Measurements from ENCODE around the gene NDUFC1. TPM values are rescaled to one million over a fixed set of nuclear protein-coding genes. Genes with fewer than 3 reads are reported as not detected.

The NDUFC1 gene
- total RNA-seq, 1 experiment from 2014 or later = 59.1 TPM

GRCh38 chr4:139282721-139283075 lies 19.6 kb downstream of the NDUFC1 start:
- peaks cover 12% of the 10 kb centered on the region; the same call in 1 of the 2 replicates for H3K27me3 ChIP-seq (ENCODE audit: insufficient read depth, low read length)
- no peak overlapping the region for H3T11ph ChIP-seq (ENCODE audit: low read length)
- no peaks in the 10 kb centered on the region for H4K20me1 ChIP-seq (ENCODE audit: control insufficient read depth, insufficient read depth, insufficient read length)
- no peaks in the 10 kb centered on the region for H3K9me3 ChIP-seq (ENCODE audit: control insufficient read depth, low read depth, low read length)
- no peak overlapping the region for H3K18ac ChIP-seq (ENCODE audit: insufficient read length, low read depth, low read length)
- Mint-ChIP-seq H3K36me3 (ENCODE audit: insufficient read depth in 1 of 3, low read depth in 3 of 3) (peaks cover 0 to 8% (median 6%) of the 10 kb centered on the region in 3 experiments; a peak in 5 of 7 replicates), H3K4me3 (no peak overlapping the region), H3K27ac (no peak overlapping the region), H3K9me3 (peaks cover 5 to 6% of the 10 kb centered on the region in 2 experiments; a peak in 3 of 5 replicates), H3K4me1 (peaks cover 11 to 14% of the 10 kb centered on the region in 2 experiments), H3K27me3 (ENCODE audit: low read depth) (peaks cover 36% of the 10 kb centered on the region)
- no peak for DNase-seq
- H2AK5ac ChIP-seq (ENCODE audit: insufficient read length, low read length) = no peak overlapping the region
- no peak overlapping the region for H2BK5ac ChIP-seq (ENCODE audit: insufficient read length, low read length)
- no peaks in the 10 kb centered on the region for H3K4me1 ChIP-seq (ENCODE audit: insufficient read depth, low read length)
- no peak overlapping the region for H2BK120ac ChIP-seq (ENCODE audit: low read depth, low read length, poor library complexity, severe bottlenecking)
- no peak overlapping the region for H4K91ac ChIP-seq (ENCODE audit: insufficient read length, low read depth, low read length)
- H3K79me2 ChIP-seq (ENCODE audit: insufficient read depth, low read length) = no peaks in the 10 kb centered on the region
- H3K4ac ChIP-seq (ENCODE audit: low read depth, low read length) = no peak overlapping the region
- H4K8ac ChIP-seq (replicated peaks; ENCODE audit: insufficient read length, low read depth, low read length) = no peak overlapping the region
- no peak overlapping the region for H2BK15ac ChIP-seq (ENCODE audit: low read depth, low read length)
- H2BK20ac ChIP-seq (ENCODE audit: low read depth, low read length, poor library complexity, severe bottlenecking) = no peak overlapping the region
- no peaks in the 10 kb centered on the region for H3K79me1 ChIP-seq (ENCODE audit: insufficient read depth, low read depth, low read length, poor library complexity, severe bottlenecking)
- H2BK12ac ChIP-seq (ENCODE audit: insufficient read length, low read depth, low read length) = no peak overlapping the region
- no peak overlapping the region for H4K5ac ChIP-seq (ENCODE audit: insufficient read length, low read depth, low read length)
- no peak overlapping the region for H3K14ac ChIP-seq (ENCODE audit: insufficient read depth, low read length)
- no peak overlapping the region for H2AFZ ChIP-seq (ENCODE audit: low read length)
- no peak overlapping the region for H3K27ac ChIP-seq (ENCODE audit: insufficient read length, low read depth, low read length)
- H3K4me2 ChIP-seq (ENCODE audit: insufficient read depth, insufficient read length, low read length) = no peak overlapping the region
- TF ChIP-seq CTCF (conservative IDR thresholded peaks at IDR 0.05) = no peak
- no peak overlapping the region for H3K23ac ChIP-seq (ENCODE audit: insufficient read length, low read depth, low read length)
- H3K23me2 ChIP-seq (ENCODE audit: insufficient read length, low read depth, low read length, poor library complexity, severe bottlenecking) = peaks cover 4% of the 10 kb centered on the region
- H3K9ac ChIP-seq (ENCODE audit: extremely low read depth, insufficient read length, low read length) = no peak overlapping the region
- no peak overlapping the region for H3K56ac ChIP-seq (ENCODE audit: insufficient read length, low read depth, low read length)

All from H9 (cell line).